Measurements from ENCODE around the gene DNAJC12.

DNA sequence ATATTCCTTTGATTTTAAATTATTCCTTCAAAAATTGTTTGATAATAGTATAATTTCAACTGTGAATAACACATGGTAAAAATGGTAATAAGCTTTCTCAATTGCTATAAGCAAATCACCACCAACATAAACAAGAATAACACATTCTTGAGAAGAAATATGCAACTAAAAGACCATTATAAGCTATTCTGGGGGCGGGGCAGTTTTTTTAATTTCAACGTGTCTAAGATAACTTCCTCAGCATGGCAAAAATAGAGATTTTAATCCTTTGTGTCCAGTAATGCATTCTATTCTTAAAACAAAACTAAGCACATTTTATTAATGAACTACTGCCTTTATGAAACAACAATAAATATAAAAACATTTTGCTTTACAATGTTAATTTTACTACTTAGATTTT, 1.5 kb downstream of the DNAJC12 start:
- no peak for TF ChIP-seq ZNF384 (IDR thresholded peaks at IDR 0.05)
- TF ChIP-seq SP1 (IDR thresholded peaks at IDR 0.05) = no peak
- TF ChIP-seq ARNT (IDR thresholded peaks at IDR 0.05) = no peak
- no peak for TF ChIP-seq FOXA1 (IDR thresholded peaks at IDR 0.05)
- no peak for TF ChIP-seq FOXM1 (IDR thresholded peaks at IDR 0.05; ENCODE audit: borderline replicate concordance)
- TF ChIP-seq HDGF (IDR thresholded peaks at IDR 0.05; ENCODE audit: borderline replicate concordance) = no peak
- no peak for TF ChIP-seq L3MBTL2 (conservative IDR thresholded peaks at IDR 0.05)
- no peak for TF ChIP-seq FOXK2 (IDR thresholded peaks at IDR 0.05)
- no peak for TF ChIP-seq BHLHE40 (IDR thresholded peaks at IDR 0.05; ENCODE audit: borderline replicate concordance)
- TF ChIP-seq ELF4 (IDR thresholded peaks at IDR 0.05) = no peak
- TF ChIP-seq, protein P1, sequence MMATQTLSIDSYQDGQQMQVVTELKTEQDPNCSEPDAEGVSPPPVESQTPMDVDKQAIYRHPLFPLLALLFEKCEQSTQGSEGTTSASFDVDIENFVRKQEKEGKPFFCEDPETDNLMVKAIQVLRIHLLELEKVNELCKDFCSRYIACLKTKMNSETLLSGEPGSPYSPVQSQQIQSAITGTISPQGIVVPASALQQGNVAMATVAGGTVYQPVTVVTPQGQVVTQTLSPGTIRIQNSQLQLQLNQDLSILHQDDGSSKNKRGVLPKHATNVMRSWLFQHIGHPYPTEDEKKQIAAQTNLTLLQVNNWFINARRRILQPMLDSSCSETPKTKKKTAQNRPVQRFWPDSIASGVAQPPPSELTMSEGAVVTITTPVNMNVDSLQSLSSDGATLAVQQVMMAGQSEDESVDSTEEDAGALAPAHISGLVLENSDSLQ (IDR thresholded peaks at IDR 0.05) = no peak
- TF ChIP-seq SUZ12 (IDR thresholded peaks at IDR 0.05) = no peak

Data from HEK293T (cell line).